Measurements from ENCODE around the gene TMEM63A.

DNA sequence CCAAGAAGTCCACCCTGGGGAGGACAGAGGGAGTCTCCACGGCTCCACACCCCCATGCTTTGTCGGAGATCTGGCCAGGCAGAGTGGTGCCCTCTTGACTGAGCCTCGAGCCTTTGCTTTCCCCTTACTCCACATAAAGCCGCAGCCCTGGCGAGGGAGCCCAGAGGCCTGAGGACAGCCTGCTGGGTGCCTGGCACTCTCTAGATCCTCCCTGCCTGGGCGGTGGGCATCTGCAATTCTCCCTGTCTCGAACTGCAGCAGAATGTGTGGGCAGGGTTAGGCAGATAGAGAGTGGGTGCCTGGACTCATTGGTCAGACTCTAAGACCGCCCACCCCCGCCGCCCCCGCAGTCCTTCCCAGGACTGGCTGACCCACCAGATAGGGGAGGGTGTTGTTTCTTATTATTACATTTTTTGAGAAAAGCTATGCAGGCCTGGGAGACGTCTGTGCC is 58.3 kb downstream of the TMEM63A start:
- TF ChIP-seq, protein P1, sequence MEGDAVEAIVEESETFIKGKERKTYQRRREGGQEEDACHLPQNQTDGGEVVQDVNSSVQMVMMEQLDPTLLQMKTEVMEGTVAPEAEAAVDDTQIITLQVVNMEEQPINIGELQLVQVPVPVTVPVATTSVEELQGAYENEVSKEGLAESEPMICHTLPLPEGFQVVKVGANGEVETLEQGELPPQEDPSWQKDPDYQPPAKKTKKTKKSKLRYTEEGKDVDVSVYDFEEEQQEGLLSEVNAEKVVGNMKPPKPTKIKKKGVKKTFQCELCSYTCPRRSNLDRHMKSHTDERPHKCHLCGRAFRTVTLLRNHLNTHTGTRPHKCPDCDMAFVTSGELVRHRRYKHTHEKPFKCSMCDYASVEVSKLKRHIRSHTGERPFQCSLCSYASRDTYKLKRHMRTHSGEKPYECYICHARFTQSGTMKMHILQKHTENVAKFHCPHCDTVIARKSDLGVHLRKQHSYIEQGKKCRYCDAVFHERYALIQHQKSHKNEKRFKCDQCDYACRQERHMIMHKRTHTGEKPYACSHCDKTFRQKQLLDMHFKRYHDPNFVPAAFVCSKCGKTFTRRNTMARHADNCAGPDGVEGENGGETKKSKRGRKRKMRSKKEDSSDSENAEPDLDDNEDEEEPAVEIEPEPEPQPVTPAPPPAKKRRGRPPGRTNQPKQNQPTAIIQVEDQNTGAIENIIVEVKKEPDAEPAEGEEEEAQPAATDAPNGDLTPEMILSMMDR (IDR thresholded peaks at IDR 0.05; ENCODE audit: low read length) = no peak
- TF ChIP-seq EZH2 (optimal IDR thresholded peaks at IDR 0.05; ENCODE audit: low read depth, low read length) = no peak

Data from MM.1S (cell line).